ENCODE measurements around the gene UQCR10. TPM values are rescaled to one million over a fixed set of nuclear protein-coding genes. Genes with fewer than 3 reads are reported as not detected.

UQCR10 gene
- total and polyA plus RNA-seq, 2 donors from 2014 or later, result 78.7 to 479 TPM

- H3K4me1 ChIP-seq (ENCODE audit: control insufficient read depth in 2 of 3, insufficient read depth in 2 of 3, low read depth in 1 of 3, low read length in 3 of 3), result peaks cover 0 to 3% (median 0%) of the 10 kb centered on the region in 3 donors
- no peaks in the 10 kb centered on the region for H3K9me3 ChIP-seq (ENCODE audit: control insufficient read depth in 2 of 3, insufficient read depth in 1 of 3, low read length in 3 of 3)
- no peak for FAIRE-seq
Measured at GRCh38 chr22:29786031-29786430, 18.9 kb downstream of the UQCR10 start.

GRCh38 chr22:29787371-29787980, 20.3 kb downstream of the UQCR10 start:
- Histone ChIP-seq H3K36me3 (ENCODE audit: control insufficient read depth in 2 of 3, insufficient read depth in 3 of 3, low read length in 3 of 3) (peaks cover 2 to 30% (median 14%) of the 10 kb centered on the region in 3 donors), H3K27ac (ENCODE audit: low read depth in 2 of 2, low read length in 2 of 2) (no peak overlapping the region), H3K4me1 (ENCODE audit: control insufficient read depth in 2 of 3, insufficient read depth in 2 of 3, low read depth in 1 of 3, low read length in 3 of 3) (no peaks in the 10 kb centered on the region), H3K27me3 (ENCODE audit: control insufficient read depth, insufficient read depth, low read length) (no peaks in the 10 kb centered on the region), H3K9me3 (ENCODE audit: control insufficient read depth in 2 of 3, insufficient read depth in 1 of 3, low read length in 3 of 3) (no peaks in the 10 kb centered on the region), H3K9ac (ENCODE audit: low read length in 3 of 3) (no peak overlapping the region), H3K4me3 (ENCODE audit: low read length in 3 of 3) (no peak overlapping the region)
- intact Hi-C loops (cut with DNase I), result no loop called here
- no peak for TF ChIP-seq CTCF (IDR thresholded peaks at IDR 0.05; ENCODE audit: borderline replicate concordance, extremely low read depth, insufficient read depth)
- DNase-seq, result no peak
- FAIRE-seq, result no peak

More at GRCh38 chr22:29786031-29786430, 18.9 kb downstream of the UQCR10 start:
- TF ChIP-seq CTCF (IDR thresholded peaks at IDR 0.05; ENCODE audit: borderline replicate concordance, extremely low read depth, insufficient read depth), result no peak
- H3K36me3 ChIP-seq (ENCODE audit: control insufficient read depth in 2 of 3, insufficient read depth in 3 of 3, low read length in 3 of 3), result peaks cover 2 to 24% (median 7%) of the 10 kb centered on the region in 3 donors
- intact Hi-C loops (cut with DNase I), result no loop called here
- no peak for DNase-seq
- H3K27me3 ChIP-seq (ENCODE audit: control insufficient read depth, insufficient read depth, low read length), result no peaks in the 10 kb centered on the region
- no peak overlapping the region for H3K9ac ChIP-seq (ENCODE audit: low read length in 3 of 3)
- no peak overlapping the region for H3K4me3 ChIP-seq (ENCODE audit: low read length in 3 of 3)
- H3K27ac ChIP-seq (ENCODE audit: low read depth in 2 of 2, low read length in 2 of 2), result no peak overlapping the region

GRCh38 chr22:29788339-29789279, 21.4 kb downstream of the UQCR10 start:
- no peaks in the 10 kb centered on the region for H3K4me1 ChIP-seq (ENCODE audit: control insufficient read depth in 2 of 3, insufficient read depth in 2 of 3, low read depth in 1 of 3, low read length in 3 of 3)
- intact Hi-C loops (cut with DNase I), result no loop called here
- H3K36me3 ChIP-seq (ENCODE audit: control insufficient read depth in 2 of 3, insufficient read depth in 3 of 3, low read length in 3 of 3), result peaks cover 2 to 41% (median 23%) of the 10 kb centered on the region in 3 donors
- H3K4me3 ChIP-seq (ENCODE audit: low read length in 3 of 3), result no peak overlapping the region
- no peak for DNase-seq
- H3K27me3 ChIP-seq (ENCODE audit: control insufficient read depth, insufficient read depth, low read length), result no peaks in the 10 kb centered on the region
- no peaks in the 10 kb centered on the region for H3K9me3 ChIP-seq (ENCODE audit: control insufficient read depth in 2 of 3, insufficient read depth in 1 of 3, low read length in 3 of 3)
- no peak overlapping the region for H3K27ac ChIP-seq (ENCODE audit: low read depth in 2 of 2, low read length in 2 of 2)
- no peak for FAIRE-seq
- no peak for TF ChIP-seq CTCF (IDR thresholded peaks at IDR 0.05; ENCODE audit: borderline replicate concordance, extremely low read depth, insufficient read depth)
- no peak overlapping the region for H3K9ac ChIP-seq (ENCODE audit: low read length in 3 of 3)
